OCI-LY7 (cell line): ENCODE data around the gene KIF26A. TPM values are rescaled to one million over a fixed set of nuclear protein-coding genes. Genes with fewer than 3 reads are reported as not detected.

Source experiments
- BruUV-seq: library from RNA; stranded (reverse); fragments of 400-500 nt; replicated peaks from 2 replicates; lab custom pipeline; 2021; lab: Mats Ljungman, UMichigan
- CTCF ChIA-PET: fragments of 300-600 bp; sonication (Branson Sonifier 250); formaldehyde crosslinking; loops from one replicate; lab custom pipeline; 2022; ENCODE audit warnings: antibody characterized with exemption; ENCODE audit not compliant: unreplicated experiment; lab: Charles Lee
- POLR2A ChIA-PET: fragments of 300-600 bp; sonication (Branson Sonifier 250); formaldehyde crosslinking; loops from one replicate; lab custom pipeline; 2022; ENCODE audit warnings: antibody characterized with exemption; lab: Charles Lee
- DNase-seq: peaks from one replicate; pipeline ENCODE4 v3.0.0-alpha.2; 2015; ENCODE audit warnings: low spot score
- H2AFZ ChIP-seq: fragments of 200-600 bp; sonication (generic), shearing (Covaris generic); 2 replicates; pipeline ENCODE4 v1.6.1; 2014; ENCODE audit warnings: mild to moderate bottlenecking, antibody characterized with exemption, low read length, moderate library complexity
- H3K27ac ChIP-seq: fragments of 200-600 bp; sonication (generic); 2 replicates; pipeline ENCODE4 v1.5.1; 2014; ENCODE audit warnings: mixed run types, low read depth, mild to moderate bottlenecking, moderate library complexity, low read length, inconsistent platforms; ENCODE audit not compliant: poor library complexity, severe bottlenecking
- H3K36me3 ChIP-seq: fragments of 200-600 bp; sonication (generic); 2 replicates; pipeline ENCODE4 v1.6.1; 2014; ENCODE audit warnings: mild to moderate bottlenecking, antibody characterized with exemption, low read length, moderate library complexity, mixed read lengths; ENCODE audit not compliant: insufficient read depth
- H3K4me1 ChIP-seq: fragments of 200-600 bp; sonication (generic); 2 replicates; pipeline ENCODE4 v1.5.1; 2014; ENCODE audit warnings: mild to moderate bottlenecking, low read length; ENCODE audit not compliant: insufficient read depth, poor library complexity, severe bottlenecking
- H3K4me2 ChIP-seq: fragments of 200-600 bp; sonication (generic); 2 replicates; pipeline ENCODE4 v1.6.1; 2014; ENCODE audit warnings: mild to moderate bottlenecking, low read length
- H3K4me3 ChIP-seq: fragments of 200-600 bp; sonication (generic); 2 replicates; pipeline ENCODE4 v1.5.1; 2014; ENCODE audit warnings: mild to moderate bottlenecking, low read depth, low read length; ENCODE audit not compliant: poor library complexity, severe bottlenecking
- H3K79me2 ChIP-seq: fragments of 200-600 bp; sonication (generic); 2 replicates; pipeline ENCODE4 v1.6.1; 2016; ENCODE audit warnings: low read depth, mild to moderate bottlenecking, low read length, moderate library complexity, mixed read lengths; ENCODE audit not compliant: insufficient read depth
- H3K9me2 ChIP-seq: fragments of 200-600 bp; sonication (generic); 2 replicates; pipeline ENCODE4 v1.6.1; 2016; ENCODE audit warnings: mild to moderate bottlenecking, low read length, mixed read lengths; ENCODE audit not compliant: insufficient read depth
- H3K9me3 ChIP-seq: fragments of 200-600 bp; sonication (generic); 2 replicates; pipeline ENCODE4 v1.6.1; 2014; ENCODE audit warnings: mild to moderate bottlenecking, mixed run types, low read length, mixed read lengths
- H4K20me1 ChIP-seq: fragments of 200-600 bp; sonication (generic); 2 replicates; pipeline ENCODE4 v1.6.1; 2014; ENCODE audit warnings: mild to moderate bottlenecking, antibody characterized with exemption, low read length, moderate library complexity, mixed read lengths; ENCODE audit not compliant: insufficient read depth
- CTCF ChIP-seq: fragments of 200-600 bp; sonication (generic); conservative IDR thresholded peaks from 2 replicates; pipeline ENCODE4 v1.5.1; 2014; ENCODE audit warnings: mild to moderate bottlenecking, antibody characterized with exemption, low read length, moderate library complexity, mixed read lengths
- EZH2phosphoT487 ChIP-seq: fragments of 200-600 bp; sonication (generic); IDR thresholded peaks from 2 replicates; pipeline ENCODE4 v1.6.1; 2018; ENCODE audit warnings: low read depth, borderline replicate concordance, mild to moderate bottlenecking, mixed run types, antibody characterized with exemption, low read length, moderate library complexity, mixed read lengths
- intact Hi-C: fragments of 100-400 bp; cut with micrococcal nuclease; formaldehyde crosslinking; loops from one replicate; pipeline ENCODE4 v1.10.0; 2022; ENCODE audit not compliant: unreplicated experiment
- total RNA-seq, 2 experiments: library from RNA; depleted of rRNA in 1 of 2; stranded (reverse); fragments of >200 nt in 1 of 2; shearing (Covaris generic) in 1 of 2; gene quantifications; 2 replicates each; pipeline ENCODE4 v1.2.3, GENCODE V29; 2014 to 2022

Gene KIF26A
- total RNA-seq, 2 experiments from 2014 or later: not detected

GRCh38 chr14:104201063-104201462, 62.7 kb downstream of the KIF26A start:
- H3K27ac ChIP-seq: no peak overlapping the region
- CTCF ChIA-PET: no interaction called here
- no peak overlapping the region for H2AFZ ChIP-seq
- H3K4me2 ChIP-seq: no peak overlapping the region
- BruUV-seq: no TSS peak
- TF ChIP-seq CTCF (no peak), EZH2phosphoT487 (no peak)
- H3K9me3 ChIP-seq: no peaks in the 10 kb centered on the region
- no peak for DNase-seq
- H3K4me1 ChIP-seq: peaks cover 7% of the 10 kb centered on the region
- H3K79me2 ChIP-seq: no peaks in the 10 kb centered on the region
- no peaks in the 10 kb centered on the region for H3K36me3 ChIP-seq
- intact Hi-C loops: no loop called here
- H3K9me2 ChIP-seq: no peaks in the 10 kb centered on the region
- POLR2A ChIA-PET: no interaction called here
- no peaks in the 10 kb centered on the region for H4K20me1 ChIP-seq
- H3K4me3 ChIP-seq: no peak overlapping the region

GRCh38 chr14:104201496-104201895, 63.1 kb downstream of the KIF26A start:
- intact Hi-C loops: no loop called here
- BruUV-seq: no TSS peak
- POLR2A ChIA-PET: no interaction called here

More at GRCh38 chr14:104201496-104201895, 63.1 kb downstream of the KIF26A start:
- Histone ChIP-seq H3K9me3 (no peaks in the 10 kb centered on the region), H3K4me3 (no peak overlapping the region), H3K9me2 (no peaks in the 10 kb centered on the region), H2AFZ (no peak overlapping the region), H4K20me1 (no peaks in the 10 kb centered on the region), H3K36me3 (no peaks in the 10 kb centered on the region), H3K27ac (no peak overlapping the region), H3K79me2 (no peaks in the 10 kb centered on the region), H3K4me1 (peaks cover 4% of the 10 kb centered on the region), H3K4me2 (no peak overlapping the region)
- no peak for DNase-seq
- CTCF ChIA-PET: no interaction called here
- TF ChIP-seq CTCF (no peak), EZH2phosphoT487 (no peak)
